ENCODE measurements around the gene KLHDC2. TPM values are rescaled to one million over a fixed set of nuclear protein-coding genes. Genes with fewer than 3 reads are reported as not detected.
"Not testable (repeated sequence)": the region's sequence is repeated elsewhere in the genome, so short reads cannot be mapped to it uniquely, and the experiment has no call there.

The KLHDC2 gene
- total RNA-seq, 1 donor from 2014 or later: 85.7 TPM

GRCh38 chr14:49778421-49778820, 10.5 kb downstream of the KLHDC2 start:
- DNase-seq (ENCODE audit: low read depth in 2 of 2): no peak

- not testable (repeated sequence) for DNase-seq (ENCODE audit: low read depth in 2 of 2)
Observed at GRCh38 chr14:49781040-49781439, 13.1 kb downstream of the KLHDC2 start.

GRCh38 chr14:49783394-49784014, 15.6 kb downstream of the KLHDC2 start:
- no peak for DNase-seq (ENCODE audit: low read depth in 2 of 2)

- DNase-seq (ENCODE audit: low read depth in 2 of 2): no peak
Observed at GRCh38 chr14:49786315-49786714, 18.4 kb downstream of the KLHDC2 start.

GRCh38 chr14:49792618-49793017, 24.7 kb downstream of the KLHDC2 start:
- DNase-seq (ENCODE audit: low read depth in 2 of 2): no peak

- no peak for DNase-seq (ENCODE audit: low read depth in 2 of 2)
Observed at GRCh38 chr14:49796025-49796424, 28.1 kb downstream of the KLHDC2 start.

- no peak for DNase-seq (ENCODE audit: low read depth in 2 of 2)
Observed at GRCh38 chr14:49808780-49809179, 40.8 kb downstream of the KLHDC2 start.

GRCh38 chr14:49816118-49816517, 48.2 kb downstream of the KLHDC2 start:
- DNase-seq (ENCODE audit: low read depth in 2 of 2): not testable (repeated sequence)

- DNase-seq (ENCODE audit: low read depth in 2 of 2): no peak
Observed at GRCh38 chr14:49816844-49817243, 48.9 kb downstream of the KLHDC2 start.

GRCh38 chr14:49820176-49820575, 52.2 kb downstream of the KLHDC2 start:
- DNase-seq (ENCODE audit: low read depth in 2 of 2): no peak

GRCh38 chr14:49828640-49829039, 60.7 kb downstream of the KLHDC2 start:
- DNase-seq (ENCODE audit: low read depth in 2 of 2): no peak

Other genes starting within 250 kb of the KLHDC2 start
- gene RPS29, start 181.8 kb upstream of the KLHDC2 start, total RNA-seq: 1,913 and 2,236 TPM in 2 replicates
- gene LRR1, start 169.2 kb upstream of the KLHDC2 start, total RNA-seq: 11.9 and 16.1 TPM in 2 replicates
- 240 and 248 TPM in 2 replicates for gene RPL36AL, start 147.5 kb upstream of the KLHDC2 start, total RNA-seq
- 53.0 and 69.0 TPM in 2 replicates for gene MGAT2, start 147.4 kb upstream of the KLHDC2 start, total RNA-seq
- 7.2 and 8.7 TPM in 2 replicates for gene DNAAF2, start 132.9 kb upstream of the KLHDC2 start, total RNA-seq
- 3.8 and 6.3 TPM in 2 replicates for gene POLE2, start 79.9 kb upstream of the KLHDC2 start, total RNA-seq
- 0.87 and 3.8 TPM in 2 replicates for gene KLHDC1, start 75.0 kb upstream of the KLHDC2 start, total RNA-seq
- gene NEMF, start 84.6 kb downstream of the KLHDC2 start, total RNA-seq: 38.8 and 54.6 TPM in 2 replicates
- 40.3 and 55.8 TPM in 2 replicates for gene ARF6, start 124.9 kb downstream of the KLHDC2 start, total RNA-seq

Data from lung microvascular endothelial cell (primary cell).